ENCODE data around the gene TBXA2R.

TBXA2R gene

GRCh38 chr19:3644351-3645066 is 37.8 kb upstream of the TBXA2R start:
- Histone ChIP-seq H3K27me3 (ENCODE audit: insufficient read depth, poor library complexity, severe bottlenecking) (no peaks in the 10 kb centered on the region), H3K27ac (replicated peaks) (no peak overlapping the region), H3K4me3 (replicated peaks; ENCODE audit: insufficient read depth, low read length) (no peak overlapping the region)
- DNase-seq (ENCODE audit: low read depth in 1 of 2, low spot score in 1 of 2) = no peak
- TF ChIP-seq REST (IDR thresholded peaks at IDR 0.05; ENCODE audit: insufficient replicate concordance, low read depth) = no peak
- no peak for TF ChIP-seq SPI1 (IDR thresholded peaks at IDR 0.05; ENCODE audit: borderline replicate concordance, low read depth)
- TF ChIP-seq POLR2AphosphoS5 (IDR thresholded peaks at IDR 0.05; ENCODE audit: low read depth) = no peak
- no peak for TF ChIP-seq GABPA (IDR thresholded peaks at IDR 0.05; ENCODE audit: low read depth)
- TF ChIP-seq CTCF (IDR thresholded peaks at IDR 0.05; ENCODE audit: insufficient read depth, low read length) = no peak

- H3K27me3 ChIP-seq (ENCODE audit: insufficient read depth, poor library complexity, severe bottlenecking) = no peaks in the 10 kb centered on the region
- H3K27ac ChIP-seq (replicated peaks) = no peak overlapping the region
- H3K4me3 ChIP-seq (replicated peaks; ENCODE audit: insufficient read depth, low read length) = no peak overlapping the region
- no peak for TF ChIP-seq CTCF (IDR thresholded peaks at IDR 0.05; ENCODE audit: insufficient read depth, low read length)
- no peak for TF ChIP-seq SPI1 (IDR thresholded peaks at IDR 0.05; ENCODE audit: borderline replicate concordance, low read depth)
- no peak for TF ChIP-seq GABPA (IDR thresholded peaks at IDR 0.05; ENCODE audit: low read depth)
- no peak for TF ChIP-seq POLR2AphosphoS5 (IDR thresholded peaks at IDR 0.05; ENCODE audit: low read depth)
- TF ChIP-seq REST (IDR thresholded peaks at IDR 0.05; ENCODE audit: insufficient replicate concordance, low read depth) = no peak
- DNase-seq (ENCODE audit: low read depth in 1 of 2, low spot score in 1 of 2) = no peak
Observed at GRCh38 chr19:3643674-3644313, 37.1 kb upstream of the TBXA2R start.

- Histone ChIP-seq H3K27me3 (ENCODE audit: insufficient read depth, poor library complexity, severe bottlenecking) (no peaks in the 10 kb centered on the region), H3K4me3 (replicated peaks; ENCODE audit: insufficient read depth, low read length) (no peak overlapping the region)
- no peak for DNase-seq (ENCODE audit: low read depth in 1 of 2, low spot score in 1 of 2)
Observed at GRCh38 chr19:3642987-3643673, 36.5 kb upstream of the TBXA2R start.

More at GRCh38 chr19:3642987-3643673, 36.5 kb upstream of the TBXA2R start:
- H3K27ac ChIP-seq (replicated peaks) = no peak overlapping the region
- TF ChIP-seq SPI1 (IDR thresholded peaks at IDR 0.05; ENCODE audit: borderline replicate concordance, low read depth) = no peak
- no peak for TF ChIP-seq CTCF (IDR thresholded peaks at IDR 0.05; ENCODE audit: insufficient read depth, low read length)
- TF ChIP-seq REST (IDR thresholded peaks at IDR 0.05; ENCODE audit: insufficient replicate concordance, low read depth) = no peak
- no peak for TF ChIP-seq GABPA (IDR thresholded peaks at IDR 0.05; ENCODE audit: low read depth)
- TF ChIP-seq POLR2AphosphoS5 (IDR thresholded peaks at IDR 0.05; ENCODE audit: low read depth) = no peak
